Activated B cell treated with CpG ODN at 0.5 μM for 24 hours (primary cell): ENCODE results near the gene TBC1D17. TPM values are rescaled to one million over a fixed set of nuclear protein-coding genes. Genes with fewer than 3 reads are reported as not detected.

Source experiments
- ATAC-seq: fragments of 200-7000 bp; cut with Tn5 transposase; one replicate; pipeline ENCODE4 v1.10.0; 2021; ENCODE audit warnings: low read depth, mild to moderate bottlenecking, moderate library complexity
- CTCF ChIA-PET: fragments of 350-600 bp; sonication (Branson Sonifier 250); formaldehyde crosslinking; loops from one replicate; lab custom pipeline; 2021; ENCODE audit warnings: antibody characterized with exemption; lab: Charles Lee
- POLR2A ChIA-PET: fragments of 350-600 bp; sonication (Branson Sonifier 250); formaldehyde crosslinking; loops from one replicate; lab custom pipeline; 2021; ENCODE audit warnings: antibody characterized with exemption; lab: Charles Lee
- DNase-seq: peaks from one replicate; pipeline ENCODE4 v3.0.0; 2022
- H3K27ac Mint-ChIP-seq: one replicate; pipeline ENCODE4 v1.8.0; 2020; ENCODE audit warnings: mixed read lengths
- H3K27me3 Mint-ChIP-seq: one replicate; pipeline ENCODE4 v1.8.0; 2021; ENCODE audit warnings: mixed read lengths
- H3K36me3 Mint-ChIP-seq: one replicate; pipeline ENCODE4 v1.8.0; 2021; ENCODE audit warnings: low read depth, mixed read lengths
- H3K4me1 Mint-ChIP-seq: one replicate; pipeline ENCODE4 v1.8.0; 2021; ENCODE audit warnings: mixed read lengths
- H3K4me3 Mint-ChIP-seq: one replicate; pipeline ENCODE4 v1.8.0; 2020; ENCODE audit warnings: mild to moderate bottlenecking, mixed read lengths
- H3K9me3 Mint-ChIP-seq: one replicate; pipeline ENCODE4 v1.8.0; 2020; ENCODE audit warnings: mixed read lengths
- intact Hi-C: fragments of 100-400 bp; cut with micrococcal nuclease; formaldehyde crosslinking; loops from one replicate; pipeline ENCODE4 v1.15.1; 2024
- total RNA-seq: library from RNA; stranded (reverse); gene quantifications from 2 replicates; pipeline ENCODE4 v1.2.3, GENCODE V29; 2022
- TF ChIP-seq, protein P1 (sequence below): fragments of 200-600 bp; IDR thresholded peaks from one replicate; pipeline ENCODE4 v1.8.0; 2022; ENCODE audit warnings: antibody characterized with exemption, mild to moderate bottlenecking

Gene TBC1D17
- total RNA-seq, 1 donor from 2014 or later = 57.0 TPM

DNA sequence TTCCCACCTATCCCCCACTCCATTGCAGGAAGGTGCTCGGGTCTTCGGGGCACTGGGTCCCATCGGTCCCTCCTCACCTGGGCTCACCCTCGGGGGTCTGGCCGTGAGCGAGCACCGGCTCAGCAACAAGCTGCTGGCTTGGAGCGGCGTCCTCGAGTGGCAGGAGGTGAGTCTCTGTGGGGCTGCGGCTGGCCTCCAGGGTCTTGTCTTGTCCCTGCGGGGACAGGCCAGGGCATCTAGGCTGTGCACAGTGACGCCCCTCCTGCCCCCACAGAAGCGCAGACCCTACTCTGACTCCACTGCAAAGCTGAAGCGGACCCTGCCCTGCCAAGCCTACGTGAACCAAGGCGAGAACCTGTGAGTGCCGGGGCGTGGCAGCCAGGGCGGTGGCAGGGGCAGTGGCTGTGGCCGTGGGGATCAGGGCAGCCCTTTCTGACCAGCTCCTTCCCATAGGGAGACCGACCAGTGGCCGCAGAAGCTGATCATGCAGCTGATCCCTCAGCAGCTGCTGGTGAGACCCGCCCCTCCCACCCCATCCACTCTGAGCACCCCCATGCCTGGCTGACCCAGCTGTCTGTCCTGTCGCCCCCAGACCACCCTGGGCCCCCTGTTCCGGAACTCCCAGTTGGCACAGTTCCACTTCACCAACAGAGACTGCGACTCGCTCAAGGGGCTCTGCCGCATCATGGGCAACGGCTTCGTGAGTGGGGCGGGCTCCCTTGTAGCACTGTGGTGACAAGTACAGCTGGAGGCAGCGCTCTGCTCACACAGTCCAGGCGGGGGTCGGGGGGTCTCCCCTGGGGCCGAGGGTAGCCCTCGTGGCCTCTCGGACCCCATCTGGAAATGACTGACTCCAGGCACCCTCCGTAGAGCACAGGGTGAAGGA is 22.9 kb upstream of the TBC1D17 start:
- ATAC-seq (no peak), DNase-seq (no peak)
- H3K4me1 Mint-ChIP-seq = peaks cover 36% of the 10 kb centered on the region
- no peaks in the 10 kb centered on the region for H3K27me3 Mint-ChIP-seq
- no peak overlapping the region for H3K4me3 Mint-ChIP-seq
- H3K27ac Mint-ChIP-seq = no peak overlapping the region
- intact Hi-C loops = no loop called here
- ChIA-PET CTCF (no interaction called here), POLR2A (interaction anchor here (0.5 to 2.2 kb wide), 7 partner anchors 9 to 75 kb away, joined by 3 to 9 read pairs (median 5); partner anchors contain the start of genes AKT1S1, FUZ, PNKP and TBC1D17)
- H3K9me3 Mint-ChIP-seq = no peaks in the 10 kb centered on the region
- peaks cover 39% of the 10 kb centered on the region for H3K36me3 Mint-ChIP-seq
- TF ChIP-seq, protein P1, sequence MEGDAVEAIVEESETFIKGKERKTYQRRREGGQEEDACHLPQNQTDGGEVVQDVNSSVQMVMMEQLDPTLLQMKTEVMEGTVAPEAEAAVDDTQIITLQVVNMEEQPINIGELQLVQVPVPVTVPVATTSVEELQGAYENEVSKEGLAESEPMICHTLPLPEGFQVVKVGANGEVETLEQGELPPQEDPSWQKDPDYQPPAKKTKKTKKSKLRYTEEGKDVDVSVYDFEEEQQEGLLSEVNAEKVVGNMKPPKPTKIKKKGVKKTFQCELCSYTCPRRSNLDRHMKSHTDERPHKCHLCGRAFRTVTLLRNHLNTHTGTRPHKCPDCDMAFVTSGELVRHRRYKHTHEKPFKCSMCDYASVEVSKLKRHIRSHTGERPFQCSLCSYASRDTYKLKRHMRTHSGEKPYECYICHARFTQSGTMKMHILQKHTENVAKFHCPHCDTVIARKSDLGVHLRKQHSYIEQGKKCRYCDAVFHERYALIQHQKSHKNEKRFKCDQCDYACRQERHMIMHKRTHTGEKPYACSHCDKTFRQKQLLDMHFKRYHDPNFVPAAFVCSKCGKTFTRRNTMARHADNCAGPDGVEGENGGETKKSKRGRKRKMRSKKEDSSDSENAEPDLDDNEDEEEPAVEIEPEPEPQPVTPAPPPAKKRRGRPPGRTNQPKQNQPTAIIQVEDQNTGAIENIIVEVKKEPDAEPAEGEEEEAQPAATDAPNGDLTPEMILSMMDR = no peak

DNA sequence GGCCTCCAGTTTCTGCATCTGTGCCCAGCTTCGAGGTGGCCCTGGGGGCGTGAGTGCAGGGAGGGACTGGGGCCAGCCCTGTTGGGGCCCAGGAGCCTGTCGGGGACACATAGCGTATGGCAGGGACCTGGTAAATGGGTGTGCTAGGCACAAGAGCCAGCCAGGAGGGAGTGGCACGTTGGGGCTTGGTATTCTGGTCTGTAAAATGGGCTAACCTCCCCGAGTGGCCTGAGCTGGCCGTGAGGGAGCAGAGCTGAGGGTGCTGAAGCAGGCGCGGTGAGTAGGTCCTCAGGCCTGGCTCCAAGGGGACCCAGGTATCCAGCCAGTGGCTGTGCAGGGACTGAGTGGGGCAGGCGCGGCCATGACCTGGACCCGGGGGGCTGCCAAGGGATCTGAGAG is 22.2 kb upstream of the TBC1D17 start:
- Mint-ChIP-seq H3K4me1 (peaks cover 29% of the 10 kb centered on the region), H3K27ac (peak overlapping the region; percentile 46), H3K27me3 (no peaks in the 10 kb centered on the region), H3K4me3 (no peak overlapping the region), H3K36me3 (peaks cover 44% of the 10 kb centered on the region), H3K9me3 (no peaks in the 10 kb centered on the region)
- TF ChIP-seq, protein P1 = no peak
- ChIA-PET POLR2A (interaction anchor here (1.1 to 2.2 kb wide), 2 partner anchors 14 to 75 kb away, joined by 3 to 9 read pairs; no protein-coding TSS in a partner anchor), CTCF (no interaction called here)
- intact Hi-C loops = no loop called here
- DNase-seq (no peak), ATAC-seq (no peak)

DNA sequence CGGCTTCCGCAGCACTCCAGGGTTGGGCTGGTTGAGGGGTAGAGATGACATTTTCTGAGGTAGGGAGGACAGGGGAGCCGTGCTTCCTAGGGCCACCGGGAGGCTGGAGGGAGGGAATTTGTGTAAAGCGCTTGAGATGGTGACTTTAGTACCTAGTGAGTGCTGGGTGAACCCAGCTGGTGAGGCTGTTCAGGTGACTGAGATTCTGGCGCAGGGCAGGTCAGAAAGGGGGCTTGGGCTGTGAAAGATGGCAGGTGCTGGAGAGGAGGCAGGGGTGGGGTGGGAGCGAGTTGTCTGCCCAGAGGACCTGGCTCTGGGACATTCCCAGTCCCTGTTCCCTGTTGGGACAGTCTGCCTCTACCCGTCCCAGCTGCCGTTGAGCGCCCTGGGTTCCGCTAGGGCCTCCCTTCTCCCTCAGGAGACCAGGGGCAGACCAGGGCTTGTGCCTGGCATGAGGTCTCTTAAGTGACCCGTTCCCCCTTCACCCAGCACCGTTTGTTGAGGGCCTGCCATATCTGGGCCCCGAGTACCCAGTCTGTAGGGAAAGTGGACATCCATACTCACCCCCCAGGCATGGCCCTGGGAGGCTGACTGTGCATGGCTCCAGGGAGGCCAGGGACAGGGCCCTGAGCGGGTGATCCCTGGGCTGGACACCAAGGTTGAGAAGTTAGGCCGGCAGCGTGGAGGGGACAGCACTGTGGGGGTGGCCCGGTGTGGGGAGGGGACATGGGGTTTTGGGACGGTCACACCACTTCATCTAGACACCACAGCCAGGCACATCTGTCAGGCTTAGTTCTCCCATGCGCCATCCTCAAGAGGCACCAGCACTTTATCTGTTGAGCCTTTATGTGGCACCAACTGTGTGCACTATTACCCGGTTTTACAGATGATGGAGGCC is 21.6 kb upstream of the TBC1D17 start:
- CTCF ChIA-PET = no interaction called here
- intact Hi-C loops = no loop called here
- H3K4me3 Mint-ChIP-seq = no peak overlapping the region

DNA sequence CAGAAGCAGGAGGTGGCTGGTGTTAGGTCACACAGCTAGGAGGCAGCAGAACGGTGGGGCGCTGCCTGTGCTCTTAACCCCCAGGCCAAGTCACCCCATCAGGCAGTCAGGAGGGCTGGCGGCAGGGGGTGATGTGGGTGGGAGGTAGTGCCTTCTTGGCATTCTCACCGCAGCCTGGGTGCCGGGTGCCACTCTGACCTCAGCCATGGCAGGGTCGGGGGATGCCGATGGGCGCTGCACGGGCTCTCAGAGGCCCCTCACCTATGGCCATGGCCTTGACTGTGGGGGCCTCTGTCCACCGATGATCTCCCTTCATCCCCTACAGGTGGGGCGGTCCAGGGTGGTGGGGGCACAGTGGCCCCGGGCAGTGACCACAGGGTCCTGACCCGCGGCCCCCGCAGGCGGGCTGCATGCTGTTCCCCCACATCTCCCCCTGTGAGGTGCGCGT is 20.9 kb upstream of the TBC1D17 start:
- POLR2A ChIA-PET = no interaction called here
- ATAC-seq (no peak), DNase-seq (no peak)
- peaks cover 27% of the 10 kb centered on the region for H3K4me1 Mint-ChIP-seq
- H3K27ac Mint-ChIP-seq = no peak overlapping the region
- H3K36me3 Mint-ChIP-seq = peaks cover 54% of the 10 kb centered on the region
- no peaks in the 10 kb centered on the region for H3K27me3 Mint-ChIP-seq
- TF ChIP-seq, protein P1 = no peak
- CTCF ChIA-PET = no interaction called here
- H3K4me3 Mint-ChIP-seq = no peak overlapping the region
- intact Hi-C loops = no loop called here
- H3K9me3 Mint-ChIP-seq = no peaks in the 10 kb centered on the region

More for the DNA sequence above, 21.6 kb upstream of the TBC1D17 start:
- Mint-ChIP-seq H3K27me3 (no peaks in the 10 kb centered on the region), H3K4me1 (peaks cover 27% of the 10 kb centered on the region), H3K36me3 (peaks cover 49% of the 10 kb centered on the region), H3K9me3 (no peaks in the 10 kb centered on the region), H3K27ac (peak overlapping the region; percentile 18)
- TF ChIP-seq, protein P1 = no peak
- DNase-seq (no peak), ATAC-seq (no peak)
- POLR2A ChIA-PET = interaction anchor here (1.1 to 2.2 kb wide), 2 partner anchors 13 to 74 kb away, joined by 3 to 9 read pairs; no protein-coding TSS in a partner anchor
